Measurements from ENCODE around the gene CDK19. TPM values are rescaled to one million over a fixed set of nuclear protein-coding genes. Genes with fewer than 3 reads are reported as not detected.

Gene CDK19
- total RNA-seq, 4 donors from 2014 or later, result 10.8 to 13.2 (median 12.1) TPM

- H3K27ac ChIP-seq, result no peak overlapping the region
- peaks cover 0 to 5% (median 0%) of the 10 kb centered on the region in 3 donors for H3K4me1 ChIP-seq
- no peaks in the 10 kb centered on the region for H3K27me3 ChIP-seq
- WGBS, 2 donors, result 96% methylated on average over 24 to 31 of the region's 62 CpGs
- DNase-seq, result no peak
- intact Hi-C loops (cut with DNase I), result no loop called here
- no peaks in the 10 kb centered on the region for H3K9me3 ChIP-seq
- no peak for TF ChIP-seq POLR2A (IDR thresholded peaks at IDR 0.05)
- TF ChIP-seq CTCF (IDR thresholded peaks at IDR 0.05), result no peak
- peaks cover 0 to 18% (median 10%) of the 10 kb centered on the region in 3 donors for H3K36me3 ChIP-seq
- no peak overlapping the region for H3K4me3 ChIP-seq
These were observed 169.4 kb downstream of the CDK19 start for GRCh38 chr6:110645685-110646418.

- WGBS, 2 donors, result 45 to 61% methylated on average over 2 of the region's 2 CpGs
- intact Hi-C loops (cut with DNase I), result no loop called here
- H3K27ac ChIP-seq, result no peak overlapping the region
- no peak for DNase-seq
- peaks cover 0 to 5% (median 0%) of the 10 kb centered on the region in 3 donors for H3K4me1 ChIP-seq
- no peaks in the 10 kb centered on the region for H3K27me3 ChIP-seq
- H3K36me3 ChIP-seq, result peaks cover 0 to 18% (median 10%) of the 10 kb centered on the region in 3 donors
- no peaks in the 10 kb centered on the region for H3K9me3 ChIP-seq
- H3K4me3 ChIP-seq, result no peak overlapping the region
- TF ChIP-seq CTCF (IDR thresholded peaks at IDR 0.05), result no peak
- no peak for TF ChIP-seq POLR2A (IDR thresholded peaks at IDR 0.05)
These were observed 172.1 kb downstream of the CDK19 start for GRCh38 chr6:110643175-110643574.

- no peaks in the 10 kb centered on the region for H3K9me3 ChIP-seq
- H3K27me3 ChIP-seq, result no peaks in the 10 kb centered on the region
- H3K4me3 ChIP-seq, result no peak overlapping the region
- peaks cover 0 to 5% (median 0%) of the 10 kb centered on the region in 3 donors for H3K4me1 ChIP-seq
- TF ChIP-seq CTCF (IDR thresholded peaks at IDR 0.05), result no peak
- TF ChIP-seq POLR2A (IDR thresholded peaks at IDR 0.05), result no peak
- H3K36me3 ChIP-seq, result peaks cover 0 to 22% (median 10%) of the 10 kb centered on the region in 3 donors
- DNase-seq, result no peak
- no peak overlapping the region for H3K27ac ChIP-seq
- intact Hi-C loops (cut with DNase I), result no loop called here
These were observed 172.6 kb downstream of the CDK19 start for GRCh38 chr6:110642711-110643110.

GRCh38 chr6:110636781-110637180 is 178.5 kb downstream of the CDK19 start:
- intact Hi-C loops (cut with DNase I), result no loop called here
- H3K9me3 ChIP-seq, result no peaks in the 10 kb centered on the region
- no peak overlapping the region for H3K27ac ChIP-seq

More at GRCh38 chr6:110636781-110637180, 178.5 kb downstream of the CDK19 start:
- no peaks in the 10 kb centered on the region for H3K4me1 ChIP-seq
- TF ChIP-seq CTCF (IDR thresholded peaks at IDR 0.05) (no peak), POLR2A (IDR thresholded peaks at IDR 0.05) (no peak)
- no peak overlapping the region for H3K4me3 ChIP-seq
- DNase-seq, result no peak
- H3K36me3 ChIP-seq, result peaks cover 0 to 6% (median 0%) of the 10 kb centered on the region in 3 donors
- no peaks in the 10 kb centered on the region for H3K27me3 ChIP-seq
- 89 to 94% methylated on average over 2 of the region's 2 CpGs for WGBS, 2 donors
